Erythroblast (primary cell): Measurements from ENCODE around the gene AP2S1.

ENCODE experiments used
- GATA1 ChIP-seq: IDR thresholded peaks from 2 replicates; pipeline ENCODE4 v1.6.1; 2011; ENCODE audit warnings: low read depth, mild to moderate bottlenecking, control low read depth, low read length, moderate library complexity
- POLR2A ChIP-seq: IDR thresholded peaks from 2 replicates; pipeline ENCODE4 v1.6.1; 2011; ENCODE audit warnings: mild to moderate bottlenecking, low read length

DNA sequence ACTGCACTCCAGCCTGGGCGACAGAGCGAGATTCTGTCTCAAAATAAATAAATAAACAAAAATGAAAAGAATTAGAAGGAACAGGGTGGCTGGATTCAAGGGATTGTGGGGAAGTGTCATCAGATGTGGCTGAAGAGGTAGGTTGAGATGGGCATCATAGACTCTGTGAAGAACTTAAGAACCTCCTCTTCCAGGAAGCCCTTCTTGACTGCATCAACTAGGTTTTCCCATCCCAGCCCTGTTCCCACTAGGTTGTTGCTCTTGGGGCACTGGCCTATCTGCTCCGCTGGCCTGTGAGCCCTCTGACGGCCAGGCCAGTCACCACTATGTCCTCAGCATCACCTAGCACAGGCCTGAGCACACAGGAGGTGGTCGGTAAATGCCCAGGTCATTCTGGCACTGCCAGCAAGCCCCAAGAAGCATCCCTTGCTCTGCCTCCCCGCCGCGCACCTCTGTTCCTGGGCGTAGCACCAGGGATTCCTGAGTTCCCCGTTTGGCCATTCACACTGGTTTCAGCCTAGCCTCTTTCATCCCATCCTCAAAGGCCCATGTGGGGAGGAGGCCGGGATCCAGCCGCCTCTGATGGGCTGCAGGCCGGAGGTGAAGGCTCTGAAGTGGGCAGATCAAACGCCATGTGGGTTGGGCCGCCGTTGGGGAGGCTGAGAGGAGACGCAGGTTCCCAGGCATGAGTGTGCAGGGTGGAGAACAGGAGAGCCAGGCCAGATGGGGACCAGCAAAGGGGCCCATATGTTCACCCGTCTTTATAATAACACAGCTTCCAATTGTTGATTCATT lies 34.6 kb downstream of the AP2S1 start:
- TF ChIP-seq POLR2A (no peak), GATA1 (no peak)
